Mesendoderm (in vitro differentiated cells): ENCODE results near the gene MRPL28.

Source experiments
- DNase-seq: peaks from one replicate; pipeline ENCODE4 v3.0.0; 2013
- H2AK5ac ChIP-seq: 2 replicates; pipeline ENCODE4 v1.6.1; 2013; ENCODE audit warnings: low read length, inconsistent platforms
- H2BK120ac ChIP-seq: 2 replicates; pipeline ENCODE4 v1.6.1; 2013; ENCODE audit warnings: low read depth, mild to moderate bottlenecking, low read length, moderate library complexity, mixed read lengths
- H2BK15ac ChIP-seq: replicated peaks from 2 replicates; pipeline ENCODE4 v1.6.1; 2013; ENCODE audit warnings: low read depth, mild to moderate bottlenecking, moderate library complexity
- H2BK5ac ChIP-seq: 2 replicates; pipeline ENCODE4 v1.6.1; 2013; ENCODE audit warnings: low read length, inconsistent platforms
- H3K18ac ChIP-seq: 2 replicates; pipeline ENCODE4 v1.6.1; 2013; ENCODE audit warnings: mild to moderate bottlenecking, low read length, mixed read lengths
- H3K23ac ChIP-seq: one replicate; pipeline ENCODE4 v1.6.1; 2013; ENCODE audit warnings: low read length
- H3K27ac ChIP-seq: 2 replicates; pipeline ENCODE4 v1.5.1; 2013; ENCODE audit warnings: low read depth, mild to moderate bottlenecking, inconsistent platforms, low read length, moderate library complexity
- H3K27me3 ChIP-seq: 2 replicates; pipeline ENCODE4 v1.6.1; 2013; ENCODE audit warnings: low read length, control low read depth, mild to moderate bottlenecking, inconsistent platforms; ENCODE audit not compliant: insufficient read depth, poor library complexity
- H3K36me3 ChIP-seq: 2 replicates; pipeline ENCODE4 v1.6.1; 2013; ENCODE audit warnings: low read length, inconsistent platforms; ENCODE audit not compliant: control insufficient read depth, insufficient read depth
- H3K4ac ChIP-seq: one replicate; pipeline ENCODE4 v1.6.1; 2013; ENCODE audit warnings: low read depth, mild to moderate bottlenecking, low read length, moderate library complexity
- H3K4me1 ChIP-seq: 2 replicates; pipeline ENCODE4 v1.6.1; 2013; ENCODE audit warnings: low read depth, low read length, inconsistent platforms; ENCODE audit not compliant: control insufficient read depth
- H3K4me2 ChIP-seq: 2 replicates; pipeline ENCODE4 v1.6.1; 2013; ENCODE audit warnings: low read length
- H3K4me3 ChIP-seq: 2 replicates; pipeline ENCODE4 v1.5.1; 2013; ENCODE audit warnings: mild to moderate bottlenecking, low read length
- H3K56ac ChIP-seq: one replicate; pipeline ENCODE4 v1.6.1; 2013; ENCODE audit warnings: low read length
- H3K79me1 ChIP-seq: 2 replicates; pipeline ENCODE4 v1.6.1; 2013; ENCODE audit warnings: low read length, inconsistent platforms
- H3K79me2 ChIP-seq: 2 replicates; pipeline ENCODE4 v1.6.1; 2013; ENCODE audit warnings: mild to moderate bottlenecking, low read length; ENCODE audit not compliant: control insufficient read depth, insufficient read depth
- H3K9ac ChIP-seq: 2 replicates; pipeline ENCODE4 v1.6.1; 2013; ENCODE audit warnings: low read length, inconsistent platforms
- H4K5ac ChIP-seq: one replicate; pipeline ENCODE4 v1.6.1; 2013; ENCODE audit warnings: low read length
- H4K8ac ChIP-seq: one replicate; pipeline ENCODE4 v1.6.1; 2013; ENCODE audit warnings: low read depth, mild to moderate bottlenecking, control low read depth, low read length, moderate library complexity
- WGBS: extraction: QIAGEN DNeasy Blood & Tissue Kit; methylation state at CpG from one replicate; pipeline ENCODE4 v1.1.7; 2013; ENCODE audit warnings: low lambda C conversion rate, missing lambda C conversion rate; ENCODE audit not compliant: insufficient coverage; ENCODE audit errors: extremely low coverage; 5-methylcytosine and 5-hydroxymethylcytosine counted together

The MRPL28 gene

DNA sequence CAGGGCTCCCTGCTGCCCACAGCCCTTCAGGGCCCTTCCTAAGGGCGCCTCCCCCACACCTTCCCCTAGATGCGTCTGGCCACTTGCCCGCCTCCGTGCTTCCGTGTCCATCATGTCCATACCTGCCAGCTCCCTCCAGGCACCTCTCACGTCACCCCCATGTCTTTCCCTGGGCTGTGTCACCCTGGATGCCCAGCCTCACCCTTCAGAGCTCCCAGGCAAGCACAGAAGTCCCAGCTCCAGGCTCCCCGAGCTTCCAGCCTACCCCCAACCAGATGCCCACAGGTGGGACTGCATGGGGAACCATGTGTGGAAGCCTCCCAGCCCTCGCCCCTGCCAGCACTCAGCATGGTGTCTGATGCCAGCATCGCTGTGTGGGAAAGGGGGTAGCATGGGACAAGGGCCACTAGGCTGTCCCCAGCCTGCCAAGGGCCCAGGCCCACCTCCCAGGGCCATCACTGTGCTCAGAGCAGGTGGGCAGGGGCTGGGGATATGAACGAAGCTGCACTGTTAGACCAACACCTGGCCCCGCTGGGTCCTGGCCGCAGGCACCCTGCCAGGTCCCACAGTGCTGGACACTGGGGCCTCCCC is 16.0 kb downstream of the MRPL28 start:
- no CpG with 5 or more reads among the region's 12 CpGs for WGBS
- Histone ChIP-seq H3K56ac (no peak overlapping the region), H2AK5ac (no peak overlapping the region)

DNA sequence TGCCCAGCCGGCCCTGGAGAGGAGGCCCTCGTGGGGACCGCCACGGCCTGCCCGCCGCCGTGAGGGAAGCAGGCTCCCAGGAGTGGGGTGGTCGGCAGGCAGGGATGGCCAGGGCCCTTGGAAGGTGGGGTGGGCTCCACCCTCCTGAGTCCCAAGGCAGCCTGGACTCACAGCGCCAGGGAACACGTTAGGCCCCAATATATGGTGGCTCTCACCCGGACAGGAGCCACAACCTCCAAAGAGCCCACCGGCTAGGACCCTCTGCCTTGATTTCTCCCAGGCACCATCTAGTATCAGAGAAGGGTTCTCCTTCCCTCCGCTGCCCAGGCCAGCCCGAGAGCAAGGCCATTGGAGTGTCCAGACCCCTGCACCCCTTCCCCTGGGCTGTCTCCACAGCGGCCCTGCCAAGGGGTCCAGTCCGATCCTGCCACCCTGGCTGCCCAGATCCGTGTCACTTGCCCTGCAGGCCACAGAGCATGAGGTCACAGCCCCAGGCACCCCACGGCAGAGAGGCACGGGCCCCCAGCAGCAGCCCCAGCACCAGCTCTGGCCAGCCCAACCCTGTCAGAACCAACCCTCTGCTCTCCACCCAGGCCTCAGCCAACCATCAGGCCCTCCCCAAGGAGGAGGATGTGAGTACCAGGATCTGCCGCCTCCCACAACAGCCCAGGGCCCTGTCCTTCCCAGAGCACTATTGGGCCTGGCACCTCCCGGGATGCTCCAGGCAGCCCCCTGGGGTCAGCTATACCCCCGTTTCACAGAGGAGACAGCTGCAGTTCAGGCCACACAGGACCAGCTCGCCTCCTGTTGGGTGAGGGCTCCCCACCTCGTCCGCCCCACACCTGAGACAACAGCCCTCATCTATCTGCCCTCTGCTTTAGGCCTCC is 16.7 kb downstream of the MRPL28 start:
- no peak overlapping the region for H3K4me3 ChIP-seq
- WGBS: no CpG with 5 or more reads among the region's 25 CpGs
- no peak for DNase-seq

More for the DNA sequence above, 16.0 kb downstream of the MRPL28 start:
- H3K79me1 ChIP-seq: peaks cover 8% of the 10 kb centered on the region
- no peak overlapping the region for H3K23ac ChIP-seq
- H3K4me2 ChIP-seq: no peak overlapping the region
- H3K27me3 ChIP-seq: no peaks in the 10 kb centered on the region
- peaks cover 20% of the 10 kb centered on the region for H3K79me2 ChIP-seq
- DNase-seq: no peak
- no peak overlapping the region for H3K18ac ChIP-seq
- no peaks in the 10 kb centered on the region for H3K4me1 ChIP-seq
- H2BK120ac ChIP-seq: no peak overlapping the region
- H2BK15ac ChIP-seq: no peak overlapping the region
- no peak overlapping the region for H3K4ac ChIP-seq
- H3K4me3 ChIP-seq: no peak overlapping the region
- H4K5ac ChIP-seq: no peak overlapping the region
- H3K9ac ChIP-seq: no peak overlapping the region
- H4K8ac ChIP-seq: no peak overlapping the region
- H3K27ac ChIP-seq: no peak overlapping the region
- H2BK5ac ChIP-seq: no peak overlapping the region
- H3K36me3 ChIP-seq: peaks cover 3% of the 10 kb centered on the region

DNA sequence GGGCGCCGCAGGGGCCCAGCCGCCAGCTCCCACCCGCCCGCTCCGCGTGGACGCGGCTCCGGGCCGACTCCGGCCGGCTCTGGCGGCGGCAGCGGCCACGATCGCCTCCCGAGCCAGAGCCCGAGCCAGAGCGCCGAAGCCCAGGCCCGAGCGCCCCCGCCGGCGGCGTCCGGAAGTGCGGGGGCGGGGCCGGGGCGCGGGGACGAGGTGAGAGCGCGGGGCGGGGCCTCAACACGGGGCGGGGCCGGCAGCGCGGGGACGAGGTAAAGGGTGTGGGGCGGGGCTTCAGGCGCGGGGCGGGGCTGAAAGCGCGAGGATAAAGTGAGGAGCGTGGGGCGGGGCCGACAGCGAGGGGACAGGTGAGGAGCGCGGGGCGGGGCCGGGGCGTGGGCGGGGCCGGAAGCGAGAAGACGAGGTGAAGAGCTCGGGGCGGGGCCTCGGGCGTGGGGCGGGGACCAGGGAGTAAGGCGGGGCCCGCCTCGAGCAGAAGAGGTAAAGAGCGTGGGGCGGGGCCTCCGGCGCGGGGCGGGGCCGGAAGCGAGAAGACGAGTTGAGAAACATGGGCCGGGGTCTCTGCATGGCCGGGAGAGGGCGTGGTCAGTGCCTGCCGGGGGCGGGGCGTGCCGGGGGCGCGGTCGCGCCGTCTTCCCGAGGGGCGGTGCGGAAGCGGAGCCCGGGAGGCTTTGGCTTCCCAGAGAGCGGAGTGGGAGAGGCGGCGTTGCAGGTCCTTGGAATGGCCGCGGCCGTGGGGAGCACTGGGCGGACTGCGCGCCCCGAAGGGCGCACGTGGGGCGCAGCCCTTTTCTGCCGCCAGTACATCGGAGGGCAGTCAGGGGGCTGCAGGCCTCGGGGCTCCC is 17.6 kb downstream of the MRPL28 start, which contains the start of gene AXIN1:
Gene AXIN1, minus strand, starts transcription at position 177 of the 857 bp plus-strand sequence. CDS start 5,698 bp downstream, outside the sequence.
- H2BK120ac ChIP-seq: no peak within 1 kb of the TSS
- H4K5ac ChIP-seq: no peak within 1 kb of the TSS
- H3K79me2 ChIP-seq: peaks cover 32% of the 10 kb centered on the region
- WGBS: no CpG with 5 or more reads among the region's 113 CpGs
- peak within 1 kb of the TSS; percentile 92 for H3K56ac ChIP-seq
- no peaks in the 10 kb centered on the region for H3K4me1 ChIP-seq
- peaks cover 5% of the 10 kb centered on the region for H3K36me3 ChIP-seq
- H3K9ac ChIP-seq: peak within 1 kb of the TSS; percentile 83
- peaks cover 16% of the 10 kb centered on the region for H3K79me1 ChIP-seq
- H3K18ac ChIP-seq: peak within 1 kb of the TSS; percentile 60
- H3K4me3 ChIP-seq: peak within 1 kb of the TSS; percentile 70
- no peak within 1 kb of the TSS for H2BK15ac ChIP-seq
- no peak within 1 kb of the TSS for H3K27ac ChIP-seq
- peak within 1 kb of the TSS; percentile 64 for H3K4me2 ChIP-seq
- H3K4ac ChIP-seq: peak within 1 kb of the TSS; percentile 72
- no peaks in the 10 kb centered on the region for H3K27me3 ChIP-seq
- H2BK5ac ChIP-seq: no peak within 1 kb of the TSS
- no peak within 1 kb of the TSS for H4K8ac ChIP-seq
- no peak within 1 kb of the TSS for H3K23ac ChIP-seq
- peak; percentile 99 for DNase-seq
- no peak within 1 kb of the TSS for H2AK5ac ChIP-seq

More for the DNA sequence above, 16.7 kb downstream of the MRPL28 start:
- Histone ChIP-seq H3K4ac (no peak overlapping the region), H3K79me1 (peaks cover 12% of the 10 kb centered on the region), H3K36me3 (peaks cover 5% of the 10 kb centered on the region), H3K23ac (no peak overlapping the region), H2AK5ac (no peak overlapping the region), H3K4me2 (peak overlapping the region; percentile 64), H4K5ac (no peak overlapping the region), H3K27ac (no peak overlapping the region), H2BK120ac (no peak overlapping the region), H3K18ac (no peak overlapping the region), H2BK15ac (no peak overlapping the region), H2BK5ac (no peak overlapping the region), H3K9ac (peak overlapping the region; percentile 73), H4K8ac (no peak overlapping the region), H3K56ac (peak overlapping the region; percentile 92), H3K4me1 (no peaks in the 10 kb centered on the region), H3K79me2 (peaks cover 24% of the 10 kb centered on the region), H3K27me3 (no peaks in the 10 kb centered on the region)

DNA sequence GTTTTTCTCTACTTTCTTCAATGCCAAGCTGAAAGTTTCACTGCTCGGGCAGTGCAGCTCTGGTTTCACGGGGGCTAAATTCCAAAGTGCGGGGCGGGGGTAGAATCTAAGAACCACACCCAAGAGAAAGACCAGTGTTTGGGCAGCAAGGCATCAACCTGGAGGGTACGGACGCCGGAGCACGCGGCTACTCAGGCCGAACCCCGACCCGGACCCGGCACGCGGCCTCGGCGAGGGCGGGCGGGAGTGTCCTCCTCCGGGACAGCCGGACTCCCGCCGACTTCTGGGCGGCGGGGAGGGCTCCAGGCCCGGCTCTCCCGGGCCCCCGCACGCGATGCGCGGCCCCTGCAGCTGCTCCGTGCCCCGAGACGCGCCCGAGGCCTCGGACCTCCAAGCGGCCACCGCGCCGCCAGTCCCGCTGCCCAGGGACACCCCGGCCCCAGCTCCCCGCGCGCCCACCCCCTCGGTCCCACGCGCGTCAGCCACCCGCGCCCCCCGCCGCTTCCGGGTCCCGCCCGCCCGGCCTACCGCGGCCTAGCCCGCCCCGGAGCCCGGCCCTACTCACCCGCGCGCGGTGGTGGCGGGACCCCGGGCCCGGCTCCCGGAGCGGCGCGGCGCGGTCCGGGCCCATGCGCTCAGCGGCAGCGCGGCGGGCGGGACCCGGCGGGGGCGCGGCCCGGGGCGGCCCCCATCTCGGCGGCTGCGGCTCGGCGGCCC is 18.4 kb downstream of the MRPL28 start:
- H3K79me1 ChIP-seq: peaks cover 21% of the 10 kb centered on the region
- no peak overlapping the region for H2BK15ac ChIP-seq
- no peak overlapping the region for H2BK120ac ChIP-seq
- no CpG with 5 or more reads among the region's 95 CpGs for WGBS
- no peak overlapping the region for H4K8ac ChIP-seq
- no peak overlapping the region for H2AK5ac ChIP-seq
- H4K5ac ChIP-seq: no peak overlapping the region
- peak overlapping the region; percentile 90 for H3K56ac ChIP-seq
- H3K23ac ChIP-seq: no peak overlapping the region
- no peaks in the 10 kb centered on the region for H3K27me3 ChIP-seq
- peak; percentile 33 for DNase-seq
- no peaks in the 10 kb centered on the region for H3K4me1 ChIP-seq
- peaks cover 40% of the 10 kb centered on the region for H3K79me2 ChIP-seq
- H3K4me3 ChIP-seq: peak overlapping the region; percentile 70
- H3K4me2 ChIP-seq: peak overlapping the region; percentile 62
- no peak overlapping the region for H2BK5ac ChIP-seq
- peaks cover 5% of the 10 kb centered on the region for H3K36me3 ChIP-seq
- no peak overlapping the region for H3K27ac ChIP-seq
- H3K4ac ChIP-seq: peak overlapping the region; percentile 72
- peak overlapping the region; percentile 60 for H3K18ac ChIP-seq
- peak overlapping the region; percentile 83 for H3K9ac ChIP-seq

DNA sequence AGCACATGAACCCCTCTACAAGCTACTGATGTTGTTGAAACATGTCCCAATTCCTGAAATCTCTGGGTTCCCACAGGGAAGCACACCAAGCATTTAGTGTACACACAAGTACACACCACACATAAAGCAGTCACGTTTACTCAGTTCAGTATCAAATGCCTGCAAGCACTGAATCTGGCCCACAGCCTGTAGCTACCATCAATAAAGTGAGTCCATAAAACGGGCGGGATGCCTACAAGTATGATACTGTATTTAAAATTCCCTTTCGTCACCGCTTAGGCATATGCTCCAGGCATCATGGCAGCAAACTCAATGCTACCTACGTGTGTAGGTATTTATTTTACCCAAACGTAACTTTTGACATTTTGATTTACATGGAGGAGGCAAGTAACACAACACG is 20.1 kb downstream of the MRPL28 start:
- peaks cover 11% of the 10 kb centered on the region for H3K36me3 ChIP-seq
- no peak overlapping the region for H4K8ac ChIP-seq
- no peak overlapping the region for H2BK120ac ChIP-seq
- H3K79me1 ChIP-seq: peaks cover 28% of the 10 kb centered on the region
- no peak overlapping the region for H3K4ac ChIP-seq
- H3K27ac ChIP-seq: no peak overlapping the region
- no peak overlapping the region for H3K4me3 ChIP-seq
- H3K4me2 ChIP-seq: no peak overlapping the region
- WGBS: no CpG with 5 or more reads among the region's 8 CpGs
- no peak overlapping the region for H2BK15ac ChIP-seq
- H4K5ac ChIP-seq: no peak overlapping the region
- H2BK5ac ChIP-seq: no peak overlapping the region
- no peak overlapping the region for H3K23ac ChIP-seq
- H3K56ac ChIP-seq: peak overlapping the region; percentile 49
- H3K27me3 ChIP-seq: no peaks in the 10 kb centered on the region
- H2AK5ac ChIP-seq: no peak overlapping the region
- peaks cover 52% of the 10 kb centered on the region for H3K79me2 ChIP-seq
- peak overlapping the region; percentile 3 for H3K9ac ChIP-seq
- no peak overlapping the region for H3K18ac ChIP-seq
- DNase-seq: no peak
- no peaks in the 10 kb centered on the region for H3K4me1 ChIP-seq
